ENCODE measurements around the gene CEP68.

CEP68 gene

GRCh38 chr2:65081232-65081685 lies 25.0 kb downstream of the CEP68 start:
- POLR2A ChIA-PET = no interaction called here
- TF ChIP-seq, protein P1, sequence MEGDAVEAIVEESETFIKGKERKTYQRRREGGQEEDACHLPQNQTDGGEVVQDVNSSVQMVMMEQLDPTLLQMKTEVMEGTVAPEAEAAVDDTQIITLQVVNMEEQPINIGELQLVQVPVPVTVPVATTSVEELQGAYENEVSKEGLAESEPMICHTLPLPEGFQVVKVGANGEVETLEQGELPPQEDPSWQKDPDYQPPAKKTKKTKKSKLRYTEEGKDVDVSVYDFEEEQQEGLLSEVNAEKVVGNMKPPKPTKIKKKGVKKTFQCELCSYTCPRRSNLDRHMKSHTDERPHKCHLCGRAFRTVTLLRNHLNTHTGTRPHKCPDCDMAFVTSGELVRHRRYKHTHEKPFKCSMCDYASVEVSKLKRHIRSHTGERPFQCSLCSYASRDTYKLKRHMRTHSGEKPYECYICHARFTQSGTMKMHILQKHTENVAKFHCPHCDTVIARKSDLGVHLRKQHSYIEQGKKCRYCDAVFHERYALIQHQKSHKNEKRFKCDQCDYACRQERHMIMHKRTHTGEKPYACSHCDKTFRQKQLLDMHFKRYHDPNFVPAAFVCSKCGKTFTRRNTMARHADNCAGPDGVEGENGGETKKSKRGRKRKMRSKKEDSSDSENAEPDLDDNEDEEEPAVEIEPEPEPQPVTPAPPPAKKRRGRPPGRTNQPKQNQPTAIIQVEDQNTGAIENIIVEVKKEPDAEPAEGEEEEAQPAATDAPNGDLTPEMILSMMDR (IDR thresholded peaks at IDR 0.05; ENCODE audit: insufficient read depth, low read length, missing control alignments) = no peak
- no peak overlapping the region for H3K4me3 ChIP-seq (ENCODE audit: low read depth, low read length)
- CTCF ChIA-PET = interaction anchor here (0.8 to 1.3 kb wide), 3 partner anchors 11 to 16 kb away, joined by 3 read pairs; no protein-coding TSS in a partner anchor
- DNase-seq (ENCODE audit: low read depth, low spot score) = no peak

DNA sequence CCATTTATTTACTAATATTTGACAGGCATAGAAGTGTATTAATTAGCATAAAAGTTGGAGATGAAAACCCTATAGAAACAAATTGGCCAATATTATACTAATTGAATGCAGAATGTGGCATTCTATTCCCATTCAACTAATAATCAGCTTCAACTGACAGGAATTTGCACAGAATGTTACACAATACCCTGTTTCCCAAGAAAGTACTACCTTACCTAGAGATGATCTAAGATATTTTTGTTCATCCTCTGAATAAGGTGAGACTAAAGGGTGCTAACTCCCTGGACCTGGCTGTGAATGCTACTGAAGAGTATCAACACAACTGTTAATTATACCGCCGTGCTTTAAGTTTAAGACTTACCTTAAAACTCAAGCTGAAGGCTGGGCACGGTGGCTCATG lies 28.9 kb downstream of the CEP68 start:
- TF ChIP-seq, protein P1 (IDR thresholded peaks at IDR 0.05; ENCODE audit: insufficient read depth, low read length, missing control alignments) = no peak
- DNase-seq (ENCODE audit: low read depth, low spot score) = no peak
- POLR2A ChIA-PET = no interaction called here
- no peak overlapping the region for H3K4me3 ChIP-seq (ENCODE audit: low read depth, low read length)
- CTCF ChIA-PET = interaction anchor here (0.7 to 2.4 kb wide), 4 partner anchors 14 to 127 kb away, joined by 3 to 7 read pairs (median 4); no protein-coding TSS in a partner anchor

DNA sequence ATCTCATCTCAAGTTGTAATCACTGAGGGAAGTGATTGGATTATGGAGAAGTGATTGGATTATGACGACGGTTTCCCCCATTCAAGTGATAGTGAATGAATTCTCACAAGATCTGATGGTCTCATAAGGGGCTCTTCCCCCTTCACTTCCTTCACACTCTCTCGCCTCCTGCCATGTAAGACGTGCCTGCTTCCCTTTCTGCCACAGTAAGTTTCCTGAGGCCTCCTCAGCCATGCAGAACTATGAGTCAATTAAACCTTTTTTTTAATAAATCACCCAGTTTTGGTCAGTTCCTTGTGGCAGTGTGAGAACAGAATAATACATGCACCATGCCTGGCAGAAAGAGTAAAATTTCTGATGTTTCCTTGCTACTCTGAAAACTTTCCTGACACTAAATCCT lies 36.6 kb downstream of the CEP68 start:
- ChIA-PET POLR2A (no interaction called here), CTCF (interaction anchor here (1.3 kb wide), 1 partner anchor 14 kb away, joined by 5 read pairs; no protein-coding TSS in a partner anchor)
- TF ChIP-seq, protein P1 (IDR thresholded peaks at IDR 0.05; ENCODE audit: insufficient read depth, low read length, missing control alignments) = no peak
- H3K4me3 ChIP-seq (ENCODE audit: low read depth, low read length) = no peak overlapping the region
- no peak for DNase-seq (ENCODE audit: low read depth, low spot score)

GRCh38 chr2:65093211-65093610 lies 37.0 kb downstream of the CEP68 start:
- TF ChIP-seq, protein P1 (IDR thresholded peaks at IDR 0.05; ENCODE audit: insufficient read depth, low read length, missing control alignments) = no peak
- POLR2A ChIA-PET = no interaction called here
- DNase-seq (ENCODE audit: low read depth, low spot score) = no peak
- CTCF ChIA-PET = interaction anchor here (1.3 kb wide), 1 partner anchor 15 kb away, joined by 5 read pairs; no protein-coding TSS in a partner anchor
- no peak overlapping the region for H3K4me3 ChIP-seq (ENCODE audit: low read depth, low read length)

GRCh38 chr2:65096948-65097347 lies 40.7 kb downstream of the CEP68 start:
- DNase-seq (ENCODE audit: low read depth, low spot score) = no peak

GRCh38 chr2:65097844-65098243 lies 41.6 kb downstream of the CEP68 start:
- TF ChIP-seq, protein P1 (IDR thresholded peaks at IDR 0.05; ENCODE audit: insufficient read depth, low read length, missing control alignments) = no peak
- CTCF ChIA-PET = interaction anchor here (1.2 kb wide), 1 partner anchor 31 kb away, joined by 3 read pairs; no protein-coding TSS in a partner anchor
- no peak for DNase-seq (ENCODE audit: low read depth, low spot score)
- POLR2A ChIA-PET = no interaction called here
- H3K4me3 ChIP-seq (ENCODE audit: low read depth, low read length) = no peak overlapping the region

More at GRCh38 chr2:65096948-65097347, 40.7 kb downstream of the CEP68 start:
- CTCF ChIA-PET = interaction anchor here (1.2 kb wide), 2 partner anchors 32 to 90 kb away, joined by 3 to 5 read pairs; no protein-coding TSS in a partner anchor
- H3K4me3 ChIP-seq (ENCODE audit: low read depth, low read length) = no peak overlapping the region
- TF ChIP-seq, protein P1 (IDR thresholded peaks at IDR 0.05; ENCODE audit: insufficient read depth, low read length, missing control alignments) = no peak
- POLR2A ChIA-PET = interaction anchor here (1.2 kb wide), 1 partner anchor 13 kb away, joined by 3 read pairs; no protein-coding TSS in a partner anchor

All from AG04449 (cell line).